H4 (cell line): Measurements from ENCODE around the gene CD7. TPM values are rescaled to one million over a fixed set of nuclear protein-coding genes. Genes with fewer than 3 reads are reported as not detected.

Experiments used
- DNase-seq: peaks from one replicate; pipeline ENCODE4 v3.0.0-alpha.2; 2015; ENCODE audit warnings: low spot score
- total RNA-seq: library from RNA; depleted of rRNA; stranded (reverse); fragments of >200 nt; shearing (Covaris generic); gene quantifications from 2 replicates; pipeline ENCODE4 v1.2.3, GENCODE V29; 2014

Gene CD7
- total RNA-seq, 1 experiment from 2014 or later, result 0.06 TPM

- DNase-seq, result no peak
Measured at GRCh38 chr17:82298538-82299421, 18.6 kb downstream of the CD7 start.

- DNase-seq, result peak; percentile 99
Measured at GRCh38 chr17:82297714-82298537, 19.5 kb downstream of the CD7 start.

- peak; percentile 95 for DNase-seq
Measured at GRCh38 chr17:82297280-82297713, 20.1 kb downstream of the CD7 start.

GRCh38 chr17:82296511-82297279 is 20.7 kb downstream of the CD7 start:
- DNase-seq, result no peak

- no peak for DNase-seq
Measured at GRCh38 chr17:82295472-82295814, 22.0 kb downstream of the CD7 start.

- no peak for DNase-seq
Measured at GRCh38 chr17:82294064-82294773, 23.2 kb downstream of the CD7 start.

DNA sequence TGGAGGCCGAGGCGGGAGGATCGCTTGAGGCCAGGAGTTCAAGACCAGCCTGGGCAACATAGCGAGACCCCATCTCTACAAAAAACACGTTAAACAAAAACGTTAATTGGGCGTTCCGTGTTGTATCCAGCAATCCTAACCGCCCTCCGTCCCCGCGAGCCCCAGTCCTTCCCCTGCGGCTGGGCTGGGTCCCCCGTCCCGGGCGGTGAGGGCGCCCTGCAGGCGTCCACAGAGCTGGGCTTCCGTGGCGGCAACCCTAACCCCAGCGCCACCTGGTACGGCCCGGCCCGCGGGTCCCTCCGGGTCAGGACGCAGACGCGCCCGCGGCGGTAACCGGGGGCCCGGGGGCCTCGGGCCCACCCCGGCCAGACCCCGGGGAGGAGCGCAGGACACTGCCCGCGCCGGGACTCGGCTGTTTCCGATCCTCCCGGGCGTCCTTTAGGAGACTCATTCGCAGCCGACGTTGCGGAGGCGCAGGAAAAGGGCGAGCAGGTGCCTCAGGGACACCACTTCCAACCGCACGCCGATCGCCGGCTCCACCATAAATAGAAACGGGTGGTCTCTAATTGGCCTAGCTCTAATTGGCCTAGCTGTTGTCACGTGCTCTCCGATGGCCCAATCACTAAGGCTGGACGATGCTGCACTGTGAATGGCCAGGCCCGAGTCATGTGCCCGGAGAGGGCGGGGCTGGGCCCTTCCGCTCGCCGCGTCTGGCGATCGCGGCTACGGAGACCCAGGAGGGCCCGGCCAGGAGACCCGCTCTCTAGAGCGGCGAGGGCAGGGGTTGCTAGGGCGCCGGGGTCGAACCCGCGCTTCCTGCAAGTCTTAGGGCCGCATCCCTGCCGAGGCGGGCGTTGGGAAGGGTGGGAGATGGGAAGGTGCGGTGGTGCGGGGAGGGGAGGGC is 24.9 kb downstream of the CD7 start:
- DNase-seq, result peak; percentile 100

DNA sequence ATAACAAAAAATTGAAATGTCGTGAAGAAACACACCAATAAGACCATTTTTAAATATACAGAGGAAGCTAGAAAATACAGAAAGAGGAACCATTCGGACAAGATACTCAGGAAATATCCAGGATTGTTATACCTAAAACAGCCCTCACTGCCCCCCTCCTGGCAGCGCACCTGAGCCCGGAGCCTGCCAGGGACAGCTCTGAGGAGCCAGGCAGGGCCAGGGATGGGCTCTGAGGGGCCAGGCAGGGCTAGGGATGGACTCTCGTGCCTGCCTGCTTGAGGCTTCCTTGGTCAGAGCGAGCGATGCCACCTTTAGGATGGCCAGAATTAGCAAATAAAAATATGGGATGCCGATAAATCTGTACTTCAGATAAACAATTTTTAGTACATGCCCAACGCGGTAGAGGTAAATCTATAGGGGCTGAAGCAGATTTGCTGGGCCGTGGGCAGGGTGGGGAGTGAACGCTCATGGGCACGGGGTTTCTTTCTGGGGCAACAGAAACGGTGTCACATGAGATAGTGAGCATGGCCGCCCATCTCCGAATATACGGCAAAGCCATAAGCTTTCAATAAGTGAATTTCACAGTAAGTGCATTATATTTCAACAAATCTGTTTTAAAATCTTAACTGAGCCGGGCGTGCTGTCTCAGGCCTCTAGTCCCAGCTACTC is 25.7 kb downstream of the CD7 start:
- no peak for DNase-seq

- DNase-seq, result peak; percentile 100
Measured at GRCh38 chr17:82287868-82288801, 29.3 kb downstream of the CD7 start.

GRCh38 chr17:82287013-82287867 is 30.2 kb downstream of the CD7 start:
- no peak for DNase-seq

DNA sequence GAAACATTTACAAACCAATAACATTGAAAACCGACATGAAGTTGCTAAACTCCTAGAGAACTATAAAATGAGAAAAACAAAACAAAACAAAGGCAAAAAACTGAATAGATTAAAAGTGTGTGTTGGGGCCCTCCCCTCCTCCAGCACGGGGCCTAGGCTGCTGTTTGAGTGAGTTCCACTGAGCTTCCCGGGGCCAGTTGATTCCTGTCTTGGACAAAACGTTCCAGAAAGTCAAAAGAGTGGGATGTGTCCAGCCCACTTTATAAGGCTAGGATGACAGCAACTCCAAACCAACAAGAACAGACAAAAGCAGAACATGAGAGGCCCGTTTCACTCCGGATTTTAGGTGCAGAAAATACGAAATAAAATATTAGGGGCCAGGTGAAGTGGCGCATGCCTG is 32.3 kb downstream of the CD7 start:
- no peak for DNase-seq

DNA sequence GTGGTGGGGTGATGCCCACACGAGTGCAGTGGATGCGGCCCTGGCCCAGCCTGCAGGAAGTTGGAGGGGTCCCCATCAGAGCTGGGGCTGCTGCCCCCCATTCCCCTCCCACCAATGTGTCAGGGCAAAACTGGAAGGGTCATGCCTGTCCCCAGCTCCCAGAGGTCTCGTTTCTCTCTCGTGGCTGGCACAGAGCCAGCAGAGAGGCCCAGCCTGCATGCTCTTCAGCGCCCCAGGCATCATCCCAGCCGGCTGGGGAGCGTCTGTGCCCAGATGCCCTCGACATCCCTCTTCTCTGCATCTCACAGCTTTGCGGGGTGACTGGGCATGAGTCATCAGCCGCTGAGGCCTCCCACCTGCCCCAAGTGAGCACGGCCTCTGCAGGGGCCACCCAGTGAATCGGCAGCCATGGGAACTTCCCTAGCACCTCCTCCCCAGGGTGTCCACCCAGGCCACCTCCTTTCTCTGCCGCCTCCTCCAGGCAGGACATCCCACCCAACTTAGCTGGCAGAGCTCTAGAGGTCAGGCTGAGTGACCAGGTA is 34.1 kb downstream of the CD7 start:
- DNase-seq, result peak; percentile 94

DNA sequence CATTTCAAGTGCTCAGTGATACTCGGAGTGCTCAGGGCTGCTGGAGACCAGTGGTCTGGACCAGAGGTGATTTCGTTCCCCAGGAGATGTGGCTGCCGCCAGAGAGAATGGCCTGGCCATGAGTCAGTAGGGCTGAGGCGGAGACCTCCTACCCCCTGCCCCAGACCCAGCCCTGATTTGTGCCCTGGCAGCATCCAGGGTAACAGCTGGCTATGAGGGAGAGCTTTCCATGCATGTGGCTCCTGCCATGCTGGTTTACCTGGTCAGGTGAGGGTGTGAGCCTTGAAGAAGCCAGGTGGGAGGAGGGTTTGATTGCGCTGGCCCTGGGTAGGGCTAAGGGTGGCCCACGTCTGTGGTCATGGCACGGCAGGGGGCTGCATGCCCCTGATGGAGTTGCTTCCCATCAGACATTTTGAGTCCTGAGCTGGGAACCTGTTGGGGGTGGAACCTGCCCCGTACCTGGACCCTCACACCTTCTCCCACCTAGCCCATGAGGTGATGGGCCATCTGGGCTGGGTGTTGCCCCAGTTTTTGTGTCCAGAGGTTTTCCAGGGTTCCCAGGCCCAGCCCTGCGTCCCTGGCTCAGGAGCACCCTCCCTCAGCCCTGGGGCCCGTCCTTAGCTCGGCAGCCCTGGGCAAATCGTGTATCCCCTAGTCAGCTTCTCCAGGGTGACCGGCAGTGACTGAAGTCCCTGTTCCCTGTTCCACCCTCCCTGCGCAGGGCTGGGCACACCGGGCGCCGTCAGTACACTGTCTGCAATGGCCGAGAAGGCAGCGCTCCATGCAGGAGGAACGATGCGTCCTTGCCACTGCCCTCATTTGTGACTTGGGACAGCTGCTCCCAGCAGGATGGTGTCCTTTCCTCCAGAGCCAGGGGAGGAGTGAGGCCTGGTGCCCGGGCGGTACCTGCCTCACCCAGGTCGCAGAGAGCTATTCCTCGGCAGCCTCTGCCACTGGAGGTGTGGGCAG is 34.9 kb downstream of the CD7 start:
- no peak for DNase-seq

DNA sequence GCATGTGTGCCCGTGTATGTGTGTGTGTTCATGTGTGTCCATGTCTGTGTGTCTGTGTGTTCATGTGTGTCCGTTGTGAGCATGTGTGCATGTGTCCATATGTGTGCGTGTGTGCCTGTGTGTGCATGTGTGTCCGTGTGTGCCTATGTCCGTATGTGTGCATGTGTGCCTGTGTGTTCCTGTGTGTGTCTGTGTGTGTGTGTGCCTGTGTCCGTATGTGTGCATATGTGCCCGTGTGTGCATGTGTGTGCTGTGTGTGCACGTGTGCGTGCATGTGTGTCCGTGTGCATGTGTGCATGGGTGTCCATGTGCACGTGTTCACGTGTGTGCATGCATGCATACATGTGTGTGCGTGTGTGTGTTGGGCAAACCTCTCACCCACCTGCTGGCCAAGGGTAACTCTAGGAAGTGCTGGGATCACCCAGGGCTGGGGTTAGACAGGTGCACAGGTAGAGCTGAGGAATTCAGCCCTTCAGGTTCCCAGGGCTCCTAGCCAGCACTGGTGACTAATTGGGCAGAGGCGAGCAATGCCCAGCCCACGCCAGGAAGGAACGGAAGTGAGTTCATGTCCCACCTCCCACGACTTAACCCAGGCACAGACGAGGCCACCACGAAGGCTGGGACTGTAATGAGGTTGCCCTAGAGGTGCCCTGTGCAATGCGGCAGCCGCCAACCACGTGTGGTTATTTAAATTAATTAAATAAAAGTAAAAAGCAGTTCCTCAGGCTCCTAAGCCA is 35.7 kb downstream of the CD7 start:
- peak; percentile 86 for DNase-seq

DNA sequence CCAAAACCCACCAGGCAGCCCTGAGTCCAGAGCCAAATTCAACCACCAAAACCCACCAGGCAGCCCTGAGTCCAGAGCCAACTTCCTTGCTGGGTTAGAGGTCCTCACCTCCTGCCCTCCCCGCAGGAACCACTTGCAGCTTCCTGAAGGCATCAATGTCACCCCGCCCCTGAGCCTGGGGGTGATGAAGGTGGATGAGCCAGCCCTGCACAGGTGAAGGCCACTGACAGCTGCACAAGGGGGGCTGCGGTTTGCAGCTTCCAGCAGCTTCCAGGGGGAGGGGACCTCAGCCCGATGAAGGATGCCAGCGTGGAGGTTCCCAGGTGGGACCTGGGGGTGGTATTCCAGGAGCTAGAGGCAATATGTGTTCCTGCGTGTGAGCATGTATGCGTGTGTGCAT is 36.3 kb downstream of the CD7 start:
- DNase-seq, result no peak

DNA sequence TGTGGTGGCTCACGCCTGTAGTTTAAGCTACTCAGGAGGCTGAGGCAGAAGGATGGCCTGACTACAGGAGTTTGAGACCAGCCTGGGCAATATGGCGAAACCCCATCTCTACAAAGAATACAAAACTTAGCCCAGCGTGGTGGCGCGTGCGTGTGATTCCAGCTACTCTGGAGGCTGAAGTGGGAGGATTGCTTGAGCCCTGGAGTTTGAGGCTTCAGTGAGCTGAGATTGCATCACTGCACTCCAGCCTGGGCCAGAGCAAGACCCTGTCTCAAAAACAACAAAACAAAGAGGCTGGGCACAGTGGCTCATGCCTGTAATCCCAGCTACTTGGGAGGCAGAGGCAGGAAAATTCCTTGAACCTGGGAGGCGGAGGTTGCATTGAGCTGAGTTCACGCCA is 36.9 kb downstream of the CD7 start:
- no peak for DNase-seq
